H1 (cell line): ENCODE measurements around the gene UCKL1. TPM values are rescaled to one million over a fixed set of nuclear protein-coding genes. Genes with fewer than 3 reads are reported as not detected.
A peak's percentile ranks its signal among the peaks of the same experiment; 100 is the strongest.

Source experiments
- CTCF ChIA-PET: fragments of 300-600 bp; sonication (Branson Sonifier 250); formaldehyde crosslinking; loops from one replicate; lab custom pipeline; 2021; ENCODE audit not compliant: partially characterized antibody; lab: Charles Lee
- POLR2A ChIA-PET: fragments of 300-600 bp; sonication (Branson Sonifier 250); formaldehyde crosslinking; loops from one replicate; lab custom pipeline; 2021; ENCODE audit warnings: inconsistent platforms; ENCODE audit not compliant: partially characterized antibody; lab: Charles Lee
- DNase-seq, 2 experiments: peaks; one replicate each; pipeline versions ENCODE4 v3.0.0 to v3.0.0-alpha.2; 2010 to 2022; ENCODE audit warnings: low spot score in 2 of 2, low read depth in 1 of 2, mixed read lengths in 1 of 2
- FAIRE-seq: peaks from 2 replicates; lab custom pipeline; 2011; peaks lifted over from hg19 to GRCh38; lab: Jason Lieb, UNC
- H2AFZ ChIP-seq: 2 replicates; pipeline ENCODE4 v1.8.1; 2012; ENCODE audit warnings: low read length, inconsistent platforms
- H2AK5ac ChIP-seq: 2 replicates; pipeline ENCODE4 v1.6.1; 2013; ENCODE audit warnings: low read depth, low read length
- H2BK120ac ChIP-seq: replicated peaks from 2 replicates; pipeline ENCODE3; 2013; ENCODE audit warnings: low read depth, low read length, inconsistent platforms
- H2BK12ac ChIP-seq: 2 replicates; pipeline ENCODE4 v1.6.1; 2013; ENCODE audit warnings: low read depth, low read length
- H2BK15ac ChIP-seq: 2 replicates; pipeline ENCODE4 v1.6.1; 2013; ENCODE audit warnings: low read length
- H2BK20ac ChIP-seq: 2 replicates; pipeline ENCODE4 v1.6.1; 2013; ENCODE audit warnings: low read length
- H2BK5ac ChIP-seq: 2 replicates; pipeline ENCODE4 v1.6.1; 2013; ENCODE audit warnings: low read depth, low read length
- H3K14ac ChIP-seq: 2 replicates; pipeline ENCODE4 v1.6.1; 2013; ENCODE audit warnings: inconsistent platforms; ENCODE audit not compliant: insufficient read length
- H3K18ac ChIP-seq: 2 replicates; pipeline ENCODE4 v1.6.1; 2013; ENCODE audit warnings: low read length; ENCODE audit errors: extremely low read depth
- H3K23ac ChIP-seq: 2 replicates; pipeline ENCODE4 v1.6.1; 2013; ENCODE audit warnings: inconsistent platforms; ENCODE audit not compliant: insufficient read length
- H3K23me2 ChIP-seq: 2 replicates; pipeline ENCODE4 v1.6.1; 2013; ENCODE audit warnings: low read depth, low read length
- H3K27ac ChIP-seq: 2 replicates; pipeline ENCODE4 v1.6.1; 2011; ENCODE audit warnings: low read depth, low read length, inconsistent platforms
- H3K27me3 ChIP-seq, 4 experiments: replicated peaks in 1 of 4; 1 replicate in 1 of 4; 2 replicates in 3 of 4; pipeline versions ENCODE4 v1.6.1 to v1.8.1; 2011 to 2013; ENCODE audit warnings: low read length in 3 of 4, mild to moderate bottlenecking in 3 of 4, inconsistent platforms in 2 of 4, mixed read lengths in 2 of 4, moderate library complexity in 1 of 4; ENCODE audit not compliant: control insufficient read depth in 3 of 4, insufficient read depth in 3 of 4; ENCODE audit errors: extremely low read depth in 1 of 4
- H3K36me3 ChIP-seq, 4 experiments: 2 replicates each; pipeline versions ENCODE4 v1.6.1 to v1.8.1; 2011 to 2013; ENCODE audit warnings: mild to moderate bottlenecking in 4 of 4, low read length in 3 of 4, moderate library complexity in 2 of 4, control low read depth in 1 of 4, inconsistent platforms in 1 of 4; ENCODE audit not compliant: insufficient read depth in 4 of 4, control insufficient read depth in 2 of 4
- H3K4ac ChIP-seq: replicated peaks from 2 replicates; pipeline ENCODE3; 2013; ENCODE audit warnings: low read length, low read depth, mixed read lengths, inconsistent platforms; ENCODE audit not compliant: insufficient read length
- H3K4me1 ChIP-seq, 4 experiments: replicated peaks in 1 of 4; 1 replicate in 1 of 4; 2 replicates in 3 of 4; pipeline versions ENCODE4 v1.6.1 to v1.8.1; 2011 to 2013; ENCODE audit warnings: low read length in 3 of 4, inconsistent platforms in 2 of 4, mixed read lengths in 1 of 4; ENCODE audit not compliant: insufficient read depth in 4 of 4, control insufficient read depth in 3 of 4
- H3K4me2 ChIP-seq, 2 experiments: 2 replicates each; pipeline versions ENCODE4 v1.6.1 to v1.8.1; 2011 to 2013; ENCODE audit warnings: low read depth in 2 of 2, low read length in 2 of 2, control low read depth in 1 of 2, inconsistent platforms in 1 of 2, mild to moderate bottlenecking in 1 of 2; ENCODE audit not compliant: insufficient read depth in 1 of 2
- H3K4me3 ChIP-seq, 4 experiments: fragments of 200-600, 300-600 bp in 1 of 4; sonication (generic), shearing (Covaris generic), sonication (Bioruptor Twin) in 1 of 4; 2 replicates each; pipeline versions ENCODE4 v1.5.1 to v1.8.1; 2011 to 2016; ENCODE audit warnings: low read length in 4 of 4, low read depth in 3 of 4, control low read depth in 2 of 4, inconsistent platforms in 2 of 4, mild to moderate bottlenecking in 2 of 4, mixed read lengths in 1 of 4, moderate library complexity in 1 of 4; ENCODE audit not compliant: insufficient read depth in 2 of 4; ENCODE audit errors: extremely low read depth in 1 of 4
- H3K56ac ChIP-seq: replicated peaks from 2 replicates; pipeline ENCODE3; 2013; ENCODE audit warnings: low read depth, mild to moderate bottlenecking, mixed read lengths, low read length, inconsistent platforms; ENCODE audit not compliant: insufficient read length
- H3K79me1 ChIP-seq: 2 replicates; pipeline ENCODE4 v1.6.1; 2013; ENCODE audit warnings: low read depth, low read length, control low read depth
- H3K79me2 ChIP-seq, 2 experiments: 2 replicates each; pipeline versions ENCODE4 v1.6.1 to v1.8.1; 2012 to 2013; ENCODE audit warnings: low read length in 2 of 2, mild to moderate bottlenecking in 2 of 2, inconsistent platforms in 1 of 2; ENCODE audit not compliant: insufficient read depth in 2 of 2, control insufficient read depth in 1 of 2
- H3K9ac ChIP-seq, 4 experiments: replicated peaks in 1 of 4; 1 replicate in 1 of 4; 2 replicates in 3 of 4; pipeline versions ENCODE4 v1.6.1 to v1.8.1; 2011 to 2013; ENCODE audit warnings: low read depth in 3 of 4, low read length in 3 of 4, control low read depth in 2 of 4, mild to moderate bottlenecking in 2 of 4, moderate library complexity in 2 of 4, inconsistent platforms in 1 of 4; ENCODE audit errors: extremely low read depth in 1 of 4
- H3K9me3 ChIP-seq, 2 experiments: 2 replicates each; pipeline versions ENCODE4 v1.6.1 to v1.8.1; 2012 to 2013; ENCODE audit warnings: mild to moderate bottlenecking in 2 of 2, moderate library complexity in 2 of 2, control low read depth in 1 of 2, inconsistent platforms in 1 of 2, low read depth in 1 of 2, low read length in 1 of 2, mixed read lengths in 1 of 2; ENCODE audit not compliant: insufficient read depth in 2 of 2
- H4K20me1 ChIP-seq, 2 experiments: replicated peaks in 1 of 2; 2 replicates each; pipeline versions ENCODE3 to v1.8.1; 2011 to 2013; ENCODE audit warnings: inconsistent platforms in 2 of 2, low read length in 2 of 2, mild to moderate bottlenecking in 1 of 2; ENCODE audit not compliant: insufficient read depth in 2 of 2, control insufficient read depth in 1 of 2
- H4K5ac ChIP-seq: 2 replicates; pipeline ENCODE4 v1.6.1; 2013; ENCODE audit warnings: low read length, low read depth, mixed read lengths, inconsistent platforms; ENCODE audit not compliant: insufficient read length
- H4K8ac ChIP-seq: 2 replicates; pipeline ENCODE4 v1.8.0; 2013; ENCODE audit warnings: mild to moderate bottlenecking, moderate library complexity, low read length, inconsistent platforms; ENCODE audit not compliant: insufficient read depth; ENCODE audit errors: extremely low read depth
- H4K91ac ChIP-seq: replicated peaks from 2 replicates; pipeline ENCODE3; 2013; ENCODE audit warnings: low read length, mixed read lengths, inconsistent platforms; ENCODE audit not compliant: insufficient read length
- EP300 ChIP-seq, 2 experiments: IDR thresholded peaks; 1 replicate in 1 of 2; 2 replicates in 1 of 2; pipeline ENCODE4 v1.6.1; 2011 to 2012; ENCODE audit warnings: low read depth in 2 of 2, low read length in 2 of 2, mild to moderate bottlenecking in 2 of 2, borderline replicate concordance in 1 of 2, inconsistent platforms in 1 of 2, moderate library complexity in 1 of 2
- RAD21 ChIP-seq, 2 experiments: IDR thresholded peaks in 1 of 2; conservative IDR thresholded peaks in 1 of 2; 2 replicates each; pipeline ENCODE4 v1.6.1; 2011; ENCODE audit warnings: low read depth in 2 of 2, low read length in 2 of 2, improper control_type of control experiment in 1 of 2, inconsistent platforms in 1 of 2, mild to moderate bottlenecking in 1 of 2, moderate library complexity in 1 of 2
- WGBS, 2 experiments: shearing (Covaris generic) in 1 of 2; methylation state at CpG; one replicate each; pipeline versions ENCODE4 v1.1.6 to v1.1.7; 2013 to 2015; ENCODE audit warnings: low lambda C conversion rate in 2 of 2, mixed read lengths in 2 of 2, inconsistent platforms in 1 of 2, low coverage in 1 of 2, missing lambda C conversion rate in 1 of 2; ENCODE audit not compliant: insufficient replicate concordance in 2 of 2, insufficient coverage in 1 of 2, insufficient read length in 1 of 2; ENCODE audit errors: extremely low coverage in 1 of 2, missing lambda C conversion rate in 1 of 2; 5-methylcytosine and 5-hydroxymethylcytosine counted together
- polyA plus RNA-seq, 7 experiments: library from polyadenylated mRNA; depleted of rRNA in 3 of 7; stranded (reverse) in 5 of 7; unstranded in 2 of 7; fragments of >200 nt in 5 of 7; fragments of 200-250 nt in 2 of 7; gene quantifications; 1 replicate in 5 of 7; 2 replicates in 1 of 7; 4 replicates in 1 of 7; pipeline versions ENCODE4 v1.2.1 to v1.2.3, GENCODE V29; 2011 to 2013; ENCODE audit warnings: missing spikeins in 2 of 7, mixed read lengths in 2 of 7
- total RNA-seq: library from RNA; stranded (reverse); fragmentation: NEBNext Ultra II Directional; extraction: Animal tissue kit (Norgen Biotek cat#: 25700); gene quantifications from 2 replicates; pipeline ENCODE4 v1.2.1, GENCODE V29; 2021

The UCKL1 gene
- total and polyA plus RNA-seq, 2 of the 8 experiments (the other 6 are each of a cell fraction or from before 2014, with no cell fraction given): 36.5 to 91.2 TPM

- no peak overlapping the region for H3K4me3 ChIP-seq
- DNase-seq (no peak), FAIRE-seq (no peak)
- peaks cover 8% of the 10 kb centered on the region; the same call in 1 of the 2 replicates for H3K23me2 ChIP-seq
- H3K4me1 ChIP-seq: peaks cover 0 to 17% (median 15%) of the 10 kb centered on the region in 4 experiments; a peak in 6 of 7 replicates
- H3K18ac ChIP-seq: no peak overlapping the region
- H3K23ac ChIP-seq: no peak overlapping the region
- H3K79me2 ChIP-seq: peaks cover 17 to 77% of the 10 kb centered on the region in 2 experiments; a peak in 3 of 4 replicates
- no peaks in the 10 kb centered on the region for H3K9me3 ChIP-seq
- no peak overlapping the region for H4K5ac ChIP-seq
- H3K79me1 ChIP-seq: peaks cover 37% of the 10 kb centered on the region
- no peak overlapping the region for H3K9ac ChIP-seq
- H3K27ac ChIP-seq: no peak overlapping the region
- no peak overlapping the region for H2BK20ac ChIP-seq
- no peak overlapping the region for H2AK5ac ChIP-seq
- H2BK12ac ChIP-seq: no peak overlapping the region
- peaks cover 0 to 2% (median 0%) of the 10 kb centered on the region in 4 experiments; a peak in 1 of 8 replicates for H3K36me3 ChIP-seq
- ChIA-PET POLR2A (interaction anchor here (1.4 to 2.9 kb wide), 3 partner anchors 10 to 15 kb away, joined by 3 to 15 read pairs (median 9); no protein-coding TSS in a partner anchor), CTCF (interaction anchor here (0.6 to 2.6 kb wide), 11 partner anchors 9 to 237 kb away, joined by 3 to 13 read pairs (median 4); partner anchors contain the start of gene PRPF6)
- no peak overlapping the region for H3K56ac ChIP-seq
- no peak for TF ChIP-seq EP300 (IDR thresholded peaks at IDR 0.05; ENCODE audit: borderline replicate concordance in 1 of 2, low read depth in 2 of 2, low read length in 2 of 2)
- no peak for TF ChIP-seq RAD21 (IDR thresholded peaks at IDR 0.05 in 1 of 2, conservative IDR thresholded peaks at IDR 0.05 in 1 of 2; ENCODE audit: low read depth in 2 of 2, low read length in 2 of 2)
- H4K8ac ChIP-seq: peak overlapping the region; percentile 12; the same call in 1 of the 2 replicates
- WGBS, 2 experiments: 94% methylated on average over 15 of the region's 15 CpGs; no CpG with 5 or more reads in 1 of the 2 experiments
- H3K14ac ChIP-seq: no peak overlapping the region
- H3K4ac ChIP-seq: no peak overlapping the region
- H3K27me3 ChIP-seq: no peaks in the 10 kb centered on the region
- no peak overlapping the region for H2BK15ac ChIP-seq
- no peak overlapping the region for H2BK120ac ChIP-seq
- no peak overlapping the region for H2AFZ ChIP-seq
- peaks cover 35 to 47% of the 10 kb centered on the region in 2 experiments for H4K20me1 ChIP-seq
- H3K4me2 ChIP-seq: no peak overlapping the region
- H4K91ac ChIP-seq: no peak overlapping the region
- H2BK5ac ChIP-seq: no peak overlapping the region
These were observed 4.0 kb downstream of the UCKL1 start for GRCh38 chr20:63952210-63952535.
